ENCODE measurements around the gene CBX8. TPM values are rescaled to one million over a fixed set of nuclear protein-coding genes. Genes with fewer than 3 reads are reported as not detected.
A peak's percentile ranks its signal among the peaks of the same experiment; 100 is the strongest.

The CBX8 gene
- total RNA-seq, 1 donor from 2014 or later = 3.1 TPM

- DNase-seq (ENCODE audit: low spot score) = peak; percentile 84
Observed at GRCh38 chr17:79792984-79793923, 3.6 kb downstream of the CBX8 start.

GRCh38 chr17:79792341-79792871 lies 4.5 kb downstream of the CBX8 start:
- DNase-seq (ENCODE audit: low spot score) = no peak

- DNase-seq (ENCODE audit: low spot score) = no peak
Observed at GRCh38 chr17:79791735-79792161, 5.1 kb downstream of the CBX8 start.

DNA sequence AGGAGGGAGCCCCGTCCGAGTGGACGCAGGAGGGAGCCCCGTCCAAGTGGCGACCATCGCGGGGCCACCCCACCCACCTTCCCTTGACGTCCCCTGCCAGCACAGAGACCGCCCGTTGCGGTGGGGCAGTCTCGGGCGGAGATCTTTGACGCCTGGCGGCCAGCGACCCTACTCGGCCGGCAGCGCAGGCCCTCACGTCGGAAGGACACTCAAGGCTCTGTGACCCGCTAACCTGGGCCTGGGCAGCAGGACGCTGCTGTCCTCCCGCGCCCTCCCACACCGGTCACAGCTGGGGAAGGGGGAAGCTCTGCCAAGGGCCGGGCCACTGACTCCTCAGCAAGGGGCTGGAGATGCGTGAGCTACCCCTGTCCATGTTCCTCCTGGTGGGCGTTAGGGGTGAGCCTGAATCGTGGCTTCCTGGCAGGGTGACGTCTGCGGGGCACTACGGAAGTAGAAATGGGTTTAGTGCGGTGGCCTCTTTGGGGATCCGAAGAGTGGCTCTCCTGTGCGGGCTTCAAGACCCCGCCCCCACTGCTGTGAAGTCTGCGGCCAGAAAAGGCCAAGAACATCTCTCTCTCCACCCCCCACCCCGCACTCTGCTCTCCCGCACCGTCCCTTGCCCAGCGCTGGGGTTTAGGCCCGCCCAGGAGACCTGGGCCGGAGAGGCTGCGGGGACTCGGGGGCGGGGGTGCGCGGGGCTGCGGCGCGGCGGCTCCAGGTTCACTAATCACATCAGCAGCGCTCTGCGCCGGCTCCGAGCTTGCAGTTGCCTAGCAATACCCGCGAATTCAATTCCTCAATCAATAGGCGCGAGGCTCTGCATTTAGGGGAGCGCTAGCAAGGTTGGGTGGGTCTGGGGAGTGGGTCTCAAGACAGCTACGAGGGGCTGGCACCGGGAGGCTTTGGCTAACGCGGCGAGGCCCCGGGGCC lies 5.8 kb downstream of the CBX8 start:
- DNase-seq (ENCODE audit: low spot score) = no peak

DNA sequence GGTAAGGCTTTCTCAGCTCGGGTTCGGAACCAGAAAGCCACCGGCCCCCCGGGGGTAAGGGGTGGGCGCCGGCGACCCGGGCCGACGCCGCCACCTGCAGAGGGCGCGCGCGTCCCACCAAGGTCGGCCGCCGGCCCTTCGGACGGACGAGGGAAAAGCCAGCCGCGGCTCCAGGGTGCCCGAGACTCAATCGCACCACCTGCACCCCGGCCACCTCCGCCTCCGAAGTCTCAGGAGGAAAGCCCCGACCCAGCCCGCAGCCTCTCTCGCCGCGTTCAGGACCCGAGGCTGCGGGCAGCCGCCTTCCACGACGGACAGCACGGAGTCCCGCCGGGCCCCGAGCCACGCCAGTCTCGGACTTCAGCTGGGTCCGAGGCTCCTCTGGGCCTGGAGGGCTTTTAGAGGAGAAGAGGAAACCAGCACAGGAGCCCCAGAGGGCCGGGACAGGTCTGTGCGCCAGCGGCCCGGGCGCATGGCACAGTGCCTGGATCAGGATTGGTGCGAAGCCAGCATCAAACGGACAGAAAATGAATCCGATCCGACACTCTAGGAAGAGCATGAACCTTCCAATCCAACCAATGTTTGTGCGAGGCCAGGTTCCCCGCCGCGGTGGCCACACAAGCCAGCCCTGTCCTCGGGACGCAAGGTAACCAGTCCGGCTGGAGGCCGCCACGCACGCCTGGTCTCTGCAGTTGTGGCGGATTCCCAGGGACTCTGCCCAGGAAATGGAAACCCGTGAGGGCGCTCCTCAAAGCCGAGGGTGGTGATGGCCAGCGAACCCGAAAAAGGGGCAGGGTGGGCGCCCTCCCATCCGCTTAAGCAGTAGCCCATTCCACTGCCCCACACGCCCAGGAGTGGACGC lies 6.7 kb downstream of the CBX8 start:
- DNase-seq (ENCODE audit: low spot score) = no peak

DNA sequence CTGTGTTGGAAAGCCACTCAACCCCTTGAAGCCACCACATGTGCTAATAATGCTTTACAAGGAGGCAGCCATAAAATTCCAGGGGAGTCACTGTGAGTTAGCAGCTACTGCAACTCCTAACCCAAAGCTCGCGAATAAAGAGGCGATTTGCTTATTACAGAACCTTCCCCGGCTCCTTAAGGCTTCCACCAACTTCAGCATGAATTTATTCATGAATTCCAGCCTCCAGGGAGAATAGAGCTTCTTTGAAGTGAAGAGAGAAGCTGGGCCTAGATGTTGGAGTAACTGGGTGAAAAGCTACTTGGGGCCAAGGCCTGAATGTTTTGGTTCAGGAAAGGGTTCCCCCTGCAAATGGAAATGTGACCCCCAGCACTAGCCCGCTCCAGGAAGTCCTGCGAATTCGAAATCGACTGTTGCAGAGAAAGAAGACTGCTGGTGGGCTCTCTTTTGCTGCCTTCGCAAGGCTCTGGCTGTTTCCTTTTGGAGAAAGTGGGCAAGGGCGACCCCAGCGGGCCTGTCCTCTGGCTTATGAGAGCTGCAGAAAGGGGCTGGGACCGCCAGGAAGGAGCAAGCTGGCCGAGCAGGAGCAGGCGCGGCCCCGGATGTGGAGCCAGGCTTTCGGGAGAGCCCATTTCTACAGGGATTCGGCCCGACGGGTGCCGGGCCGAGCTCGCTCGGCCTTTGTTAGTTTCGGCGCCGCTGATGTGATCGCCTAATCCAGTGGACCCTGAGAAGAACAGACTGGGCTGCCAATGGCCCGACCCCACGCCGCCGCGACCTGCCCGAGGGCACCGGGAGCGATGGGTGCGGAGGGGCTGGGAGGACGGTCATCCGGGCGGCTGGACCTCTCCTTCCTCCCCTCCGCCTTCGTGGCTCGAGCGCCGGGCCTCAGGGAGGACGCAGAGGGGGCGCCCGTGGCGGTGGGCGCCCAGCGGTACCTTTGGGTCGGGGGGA lies 7.6 kb downstream of the CBX8 start:
- DNase-seq (ENCODE audit: low spot score) = no peak

DNA sequence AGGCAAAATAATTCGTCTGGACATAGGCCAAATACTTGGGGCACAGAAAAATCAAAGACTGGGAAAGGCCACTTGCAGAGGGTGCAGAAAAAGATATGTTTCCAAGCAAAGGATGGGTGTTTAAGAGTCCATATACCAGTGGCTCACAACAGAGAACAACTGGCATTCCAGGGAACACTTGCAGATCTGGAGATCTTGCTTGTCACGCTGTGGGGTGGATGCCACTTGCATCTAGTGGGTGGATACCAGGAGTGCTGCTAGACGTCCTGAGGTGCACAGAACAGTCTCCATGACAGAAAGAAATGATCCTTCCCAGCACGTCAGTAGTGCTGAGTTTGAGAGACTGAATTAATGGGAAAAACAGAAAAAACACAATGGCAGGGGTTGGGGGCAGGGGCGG lies 8.4 kb downstream of the CBX8 start:
- no peak for DNase-seq (ENCODE audit: low spot score)

GRCh38 chr17:79786930-79787643 lies 9.8 kb downstream of the CBX8 start:
- DNase-seq (ENCODE audit: low spot score) = no peak

- DNase-seq (ENCODE audit: low spot score) = no peak
Observed at GRCh38 chr17:79785900-79786810, 10.7 kb downstream of the CBX8 start.

DNA sequence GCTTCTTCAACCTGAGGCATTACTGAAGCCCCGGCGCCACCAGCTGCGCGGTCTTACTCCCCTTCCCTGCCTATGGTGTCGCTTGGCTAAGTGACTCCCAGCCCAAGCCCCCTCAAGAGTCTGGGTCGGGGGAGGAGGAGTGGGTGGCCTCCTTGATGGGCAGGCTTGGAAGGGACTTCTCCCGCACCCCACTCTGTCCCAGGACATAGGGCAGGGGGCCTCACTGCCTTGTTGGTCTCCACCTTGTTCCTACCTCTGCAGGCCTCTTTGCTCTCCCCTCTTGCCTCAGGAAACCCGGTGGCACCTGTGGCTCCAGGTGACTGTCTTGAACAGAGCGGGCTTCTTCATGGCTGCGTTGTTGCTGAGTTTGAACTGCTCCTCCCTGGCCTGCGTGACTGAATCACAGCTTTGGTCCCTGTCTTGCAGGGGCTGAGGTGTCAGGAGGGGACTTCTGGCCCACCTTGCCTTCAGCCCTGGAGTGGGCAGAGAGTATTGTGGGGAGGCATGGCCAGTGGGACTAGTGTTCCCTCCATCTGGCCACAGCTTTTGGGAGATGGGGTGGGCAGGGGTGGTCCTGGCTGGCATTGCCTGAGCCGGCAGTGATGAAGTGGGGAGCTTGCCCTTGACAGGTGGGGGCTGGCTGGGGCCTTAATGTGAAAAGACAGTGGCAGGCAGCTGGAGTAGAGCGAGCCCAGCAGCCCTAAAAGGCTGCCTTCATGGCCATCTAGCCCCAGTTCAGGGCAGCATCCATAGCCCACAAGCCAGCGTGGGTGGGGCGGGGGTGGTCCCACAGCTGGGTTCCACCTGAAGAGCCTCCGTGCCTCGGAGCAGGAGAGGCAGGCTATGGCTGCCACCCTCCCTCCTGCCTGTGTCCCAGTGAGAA lies 11.6 kb downstream of the CBX8 start:
- DNase-seq (ENCODE audit: low spot score) = no peak

DNA sequence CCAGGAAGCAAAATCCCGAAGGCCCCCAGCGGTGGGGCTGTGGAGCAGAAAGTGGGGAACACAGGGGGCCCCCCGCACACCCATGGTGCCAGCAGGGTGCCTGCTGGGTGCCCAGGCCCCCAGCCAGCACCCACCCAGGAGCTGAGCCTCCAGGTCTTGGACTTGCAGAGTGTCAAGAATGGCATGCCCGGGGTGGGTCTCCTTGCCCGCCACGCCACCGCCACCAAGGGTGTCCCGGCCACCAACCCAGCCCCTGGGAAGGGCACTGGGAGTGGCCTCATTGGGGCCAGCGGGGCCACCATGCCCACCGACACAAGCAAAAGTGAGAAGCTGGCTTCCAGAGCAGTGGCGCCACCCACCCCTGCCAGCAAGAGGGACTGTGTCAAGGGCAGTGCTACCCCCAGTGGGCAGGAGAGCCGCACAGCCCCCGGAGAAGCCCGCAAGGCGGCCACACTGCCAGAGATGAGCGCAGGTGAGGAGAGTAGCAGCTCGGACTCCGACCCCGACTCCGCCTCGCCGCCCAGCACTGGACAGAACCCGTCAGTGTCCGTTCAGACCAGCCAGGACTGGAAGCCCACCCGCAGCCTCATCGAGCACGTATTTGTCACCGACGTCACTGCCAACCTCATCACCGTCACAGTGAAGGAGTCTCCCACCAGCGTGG lies 12.4 kb downstream of the CBX8 start:
- DNase-seq (ENCODE audit: low spot score) = no peak

- DNase-seq (ENCODE audit: low spot score) = no peak
Observed at GRCh38 chr17:79783891-79784290, 13.0 kb downstream of the CBX8 start.

DNA sequence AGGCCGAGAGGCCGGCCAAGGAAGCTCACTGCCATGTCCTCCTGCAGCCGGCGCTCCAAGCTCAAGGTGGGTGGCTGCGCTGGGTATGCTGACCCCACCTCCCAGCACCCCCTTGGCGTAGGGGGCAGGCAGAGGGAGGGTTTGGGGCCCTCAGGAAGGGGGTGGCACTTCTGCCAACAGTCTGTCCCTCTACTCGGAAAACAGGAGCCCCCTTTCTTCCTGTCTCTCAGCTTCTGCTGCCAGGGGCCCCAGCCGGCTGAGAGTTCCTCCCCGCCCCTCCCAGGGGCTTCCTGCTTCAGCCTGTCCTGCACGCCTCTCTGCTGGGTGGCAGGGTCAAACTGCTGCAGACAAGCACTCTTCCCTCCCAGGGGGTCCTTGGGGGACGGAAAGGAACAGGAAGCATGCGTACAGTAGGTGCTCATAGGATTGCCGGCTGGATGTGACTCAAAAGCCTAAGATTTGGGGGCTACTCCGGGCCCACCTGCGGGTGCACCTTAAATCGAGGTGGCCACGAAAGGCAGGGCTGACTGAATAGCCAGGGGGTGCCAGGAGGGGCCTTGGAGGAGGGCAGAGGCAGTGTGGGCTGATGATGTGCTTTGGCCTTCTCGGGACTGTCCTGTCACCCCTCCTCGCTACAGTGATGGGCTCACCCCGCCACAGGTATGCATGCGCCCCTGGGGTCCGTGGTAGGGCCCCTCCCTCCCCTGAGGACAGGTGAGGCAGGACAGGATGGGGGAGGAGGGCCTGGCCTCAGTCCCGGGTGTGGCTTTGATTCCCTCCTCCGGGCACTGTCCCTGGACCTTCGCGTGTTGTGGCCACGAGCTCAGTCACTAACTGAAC lies 14.9 kb downstream of the CBX8 start:
- DNase-seq (ENCODE audit: low spot score) = no peak

DNA sequence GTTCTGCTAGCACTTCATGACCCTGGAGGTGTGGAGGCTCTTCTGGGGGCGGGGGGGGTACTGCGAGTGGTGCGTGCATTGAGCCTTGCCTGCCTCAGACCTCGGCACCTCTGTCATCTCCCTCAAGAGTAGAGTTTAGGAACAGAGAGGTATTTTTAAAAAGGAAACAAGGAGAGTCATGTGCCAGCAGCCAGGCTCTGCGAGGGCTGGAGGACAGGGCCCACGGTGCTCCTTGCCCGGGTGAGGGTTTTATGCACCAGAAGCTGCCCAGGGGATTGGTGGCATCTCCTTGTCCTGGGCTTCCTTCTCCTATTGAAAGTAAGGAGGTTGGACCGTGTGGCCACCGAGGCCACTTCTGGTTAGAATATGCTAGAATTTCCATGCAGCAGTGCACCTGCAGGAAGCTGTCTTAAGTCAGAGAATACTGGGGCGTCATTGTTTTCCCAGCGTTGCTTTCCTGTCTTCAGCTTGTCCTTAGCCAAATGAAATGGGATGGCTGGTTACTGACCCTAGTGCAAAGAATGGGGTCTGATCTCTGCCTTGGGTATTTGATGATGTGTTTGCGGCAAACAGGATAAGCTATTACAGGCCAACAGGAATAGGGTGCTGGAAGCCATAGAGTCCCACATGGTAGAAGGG lies 15.7 kb downstream of the CBX8 start:
- no peak for DNase-seq (ENCODE audit: low spot score)

Measured in umbilical cord (tissue), 2 donors.